GM23338 (cell line): ENCODE measurements around the gene LAD1.

Source experiments
- CREB1 ChIP-seq: fragments of 250-450 bp; sonication (Bioruptor Pico); IDR thresholded peaks from 2 replicates; pipeline ENCODE4 v1.5.0; 2020; ENCODE audit warnings: low read depth, mild to moderate bottlenecking, moderate library complexity
- CTCF ChIP-seq, 2 experiments: fragments of 200-600 bp in 1 of 2; sonication (generic) in 1 of 2; conservative IDR thresholded peaks; 2 replicates each; pipeline versions ENCODE4 v1.5.1 to v1.6.1; 2016 to 2017; ENCODE audit warnings: antibody characterized with exemption in 2 of 2, low read depth in 2 of 2, mild to moderate bottlenecking in 2 of 2, moderate library complexity in 1 of 2
- ETS1 ChIP-seq: IDR thresholded peaks from 2 replicates; pipeline ENCODE4 v1.6.1; 2016; ENCODE audit warnings: antibody characterized with exemption
- EZH2 ChIP-seq: fragments of 200-600 bp; sonication (generic); IDR thresholded peaks from one replicate; pipeline ENCODE4 v1.8.0; 2017; ENCODE audit warnings: antibody characterized with exemption, mild to moderate bottlenecking, low read depth; ENCODE audit not compliant: unreplicated experiment
- EZH2phosphoT487 ChIP-seq: fragments of 200-600 bp; sonication (generic); IDR thresholded peaks from one replicate; pipeline ENCODE4 v1.8.1; 2018; ENCODE audit warnings: antibody characterized with exemption; ENCODE audit not compliant: unreplicated experiment
- JUNB ChIP-seq: IDR thresholded peaks from one replicate; pipeline ENCODE4 v1.6.1; 2016; ENCODE audit warnings: antibody characterized with exemption; ENCODE audit not compliant: unreplicated experiment
- NANOG ChIP-seq: IDR thresholded peaks from 2 replicates; pipeline ENCODE4 v1.6.1; 2016; ENCODE audit warnings: antibody characterized with exemption, borderline replicate concordance
- POLR2AphosphoS5 ChIP-seq: IDR thresholded peaks from 2 replicates; pipeline ENCODE4 v1.6.1; 2016; ENCODE audit warnings: antibody characterized with exemption, low read depth
- REST ChIP-seq: IDR thresholded peaks from one replicate; pipeline ENCODE4 v1.6.1; 2018; ENCODE audit warnings: antibody characterized with exemption; ENCODE audit not compliant: unreplicated experiment
- STAT1 ChIP-seq: IDR thresholded peaks from one replicate; pipeline ENCODE4 v1.6.1; 2016; ENCODE audit warnings: antibody characterized with exemption; ENCODE audit not compliant: unreplicated experiment
- ZNF114 ChIP-seq: fragments of 250-450 bp; sonication (Bioruptor Pico); IDR thresholded peaks from 2 replicates; pipeline ENCODE4 v1.5.0; 2020; ENCODE audit warnings: mild to moderate bottlenecking, moderate library complexity
- ZNF331 ChIP-seq: fragments of 250-450 bp; sonication (Bioruptor Pico); IDR thresholded peaks from 2 replicates; pipeline ENCODE4 v1.5.0; 2020; ENCODE audit warnings: low read depth, mild to moderate bottlenecking, moderate library complexity

GRCh38 chr1:201332616-201333335, 66.3 kb downstream of the LAD1 start:
- TF ChIP-seq CTCF (conservative IDR thresholded peaks at IDR 0.05; ENCODE audit: low read depth in 2 of 2) (no peak), EZH2phosphoT487 (no peak), POLR2AphosphoS5 (no peak), REST (no peak), EZH2 (no peak), JUNB (no peak), CREB1 (CRISPR knock-in tag) (no peak), ETS1 (no peak), ZNF331 (no peak), NANOG (no peak), ZNF114 (no peak), STAT1 (no peak)
